ENCODE data around the gene MSTO1. TPM values are rescaled to one million over a fixed set of nuclear protein-coding genes. Genes with fewer than 3 reads are reported as not detected.

The MSTO1 gene
- polyA plus RNA-seq, 3 donors, result 3.8 to 17.4 (median 4.8) TPM

Small RNA genes lying within 50 kb of the gene (small RNA-seq; reads per million reads assigned to genes)
- not detected for gene AL353807.4 (ENCODE audit: insufficient read length, low read depth)

Other genes starting within 250 kb of the MSTO1 start
- gene ASH1L, start 47.4 kb upstream of the MSTO1 start, polyA plus RNA-seq, result 10 to 100 TPM in 1 of 3 donors, 1 to 10 TPM in 2; 2.7 to 21.5 (median 5.6) TPM
- 10 to 100 TPM; 14.0 to 93.4 (median 24.3) TPM for gene YY1AP1, start 78.6 kb downstream of the MSTO1 start, polyA plus RNA-seq
- 10 to 100 TPM; 69.0 to 79.3 (median 72.7) TPM for gene DAP3, start 78.9 kb downstream of the MSTO1 start, polyA plus RNA-seq
- gene GON4L, start 247.0 kb downstream of the MSTO1 start, polyA plus RNA-seq, result 10 to 100 TPM in 2 of 3 donors, 1 to 10 TPM in 1; 8.5 to 39.5 (median 14.0) TPM
- gene SYT11, start 249.3 kb downstream of the MSTO1 start, polyA plus RNA-seq, result 10 to 100 TPM in 1 of 3 donors, 1 to 10 TPM in 2; 5.1 to 11.0 (median 9.6) TPM

Measured in CD14-positive monocyte (primary cell).